ENCODE measurements around the gene NR2C2AP.

Gene NR2C2AP, protein sequence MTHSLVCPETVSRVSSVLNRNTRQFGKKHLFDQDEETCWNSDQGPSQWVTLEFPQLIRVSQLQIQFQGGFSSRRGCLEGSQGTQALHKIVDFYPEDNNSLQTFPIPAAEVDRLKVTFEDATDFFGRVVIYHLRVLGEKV

GRCh38 chr19:19203012-19203856 lies at the start of gene NR2C2AP:
NR2C2AP (minus strand) TSS chr19:19203414; CDS start chr19:19203060, 354 bp downstream.
- H3K9ac ChIP-seq (ENCODE audit: low read length) = peak within 1 kb of the TSS; percentile 38
- peaks cover 0 to 7% of the 10 kb centered on the region in 2 donors for H3K27me3 ChIP-seq (ENCODE audit: control insufficient read depth in 1 of 2, insufficient read depth in 2 of 2, low read length in 2 of 2)
- H3K36me3 ChIP-seq (ENCODE audit: insufficient read depth, low read length) = peaks cover 20% of the 10 kb centered on the region
- H3K4me3 ChIP-seq (ENCODE audit: low read depth in 1 of 2, low read length in 2 of 2) = peak within 1 kb of the TSS; percentile 65 to 82
- H3K4me1 ChIP-seq (ENCODE audit: insufficient read depth, low read length) = peaks cover 8% of the 10 kb centered on the region
- no peaks in the 10 kb centered on the region for H3K9me3 ChIP-seq (ENCODE audit: low read length)
- H3K27ac ChIP-seq (ENCODE audit: low read depth, low read length) = peak within 1 kb of the TSS; percentile 79

- peaks cover 0 to 3% of the 10 kb centered on the region in 2 donors for H3K27me3 ChIP-seq (ENCODE audit: control insufficient read depth in 1 of 2, insufficient read depth in 2 of 2, low read length in 2 of 2)
- no peak overlapping the region for H3K27ac ChIP-seq (ENCODE audit: low read depth, low read length)
- no peaks in the 10 kb centered on the region for H3K9me3 ChIP-seq (ENCODE audit: low read length)
- no peaks in the 10 kb centered on the region for H3K4me1 ChIP-seq (ENCODE audit: insufficient read depth, low read length)
- no peak overlapping the region for H3K4me3 ChIP-seq (ENCODE audit: low read depth in 1 of 2, low read length in 2 of 2)
- H3K9ac ChIP-seq (ENCODE audit: low read length) = no peak overlapping the region
- no peaks in the 10 kb centered on the region for H3K36me3 ChIP-seq (ENCODE audit: insufficient read depth, low read length)
These were observed 47.1 kb upstream of the NR2C2AP start for GRCh38 chr19:19250196-19250801.

- H3K27ac ChIP-seq (ENCODE audit: low read depth, low read length) = no peak overlapping the region
- peaks cover 0 to 9% of the 10 kb centered on the region in 2 donors for H3K27me3 ChIP-seq (ENCODE audit: control insufficient read depth in 1 of 2, insufficient read depth in 2 of 2, low read length in 2 of 2)
- no peaks in the 10 kb centered on the region for H3K36me3 ChIP-seq (ENCODE audit: insufficient read depth, low read length)
- H3K9me3 ChIP-seq (ENCODE audit: low read length) = no peaks in the 10 kb centered on the region
- no peak overlapping the region for H3K4me3 ChIP-seq (ENCODE audit: low read depth in 1 of 2, low read length in 2 of 2)
- no peak overlapping the region for H3K9ac ChIP-seq (ENCODE audit: low read length)
- no peaks in the 10 kb centered on the region for H3K4me1 ChIP-seq (ENCODE audit: insufficient read depth, low read length)
These were observed 37.3 kb upstream of the NR2C2AP start for GRCh38 chr19:19240476-19240875.

GRCh38 chr19:19239675-19240074 lies 36.5 kb upstream of the NR2C2AP start:
- H3K4me3 ChIP-seq (ENCODE audit: low read depth in 1 of 2, low read length in 2 of 2) = no peak overlapping the region
- H3K36me3 ChIP-seq (ENCODE audit: insufficient read depth, low read length) = no peaks in the 10 kb centered on the region
- peaks cover 0 to 9% of the 10 kb centered on the region in 2 donors for H3K27me3 ChIP-seq (ENCODE audit: control insufficient read depth in 1 of 2, insufficient read depth in 2 of 2, low read length in 2 of 2)
- H3K9me3 ChIP-seq (ENCODE audit: low read length) = peaks cover 2% of the 10 kb centered on the region
- H3K9ac ChIP-seq (ENCODE audit: low read length) = no peak overlapping the region
- no peak overlapping the region for H3K27ac ChIP-seq (ENCODE audit: low read depth, low read length)
- no peaks in the 10 kb centered on the region for H3K4me1 ChIP-seq (ENCODE audit: insufficient read depth, low read length)

- Histone ChIP-seq H3K9ac (ENCODE audit: low read length) (no peak overlapping the region), H3K36me3 (ENCODE audit: insufficient read depth, low read length) (no peaks in the 10 kb centered on the region), H3K27me3 (ENCODE audit: control insufficient read depth in 1 of 2, insufficient read depth in 2 of 2, low read length in 2 of 2) (peaks cover 0 to 9% of the 10 kb centered on the region in 2 donors), H3K9me3 (ENCODE audit: low read length) (peaks cover 7% of the 10 kb centered on the region), H3K4me3 (ENCODE audit: low read depth in 1 of 2, low read length in 2 of 2) (no peak overlapping the region), H3K4me1 (ENCODE audit: insufficient read depth, low read length) (no peaks in the 10 kb centered on the region), H3K27ac (ENCODE audit: low read depth, low read length) (no peak overlapping the region)
These were observed 35.1 kb upstream of the NR2C2AP start for GRCh38 chr19:19238126-19238894.

- Histone ChIP-seq H3K27me3 (ENCODE audit: control insufficient read depth in 1 of 2, insufficient read depth in 2 of 2, low read length in 2 of 2) (peaks cover 0 to 9% of the 10 kb centered on the region in 2 donors), H3K9ac (ENCODE audit: low read length) (no peak overlapping the region), H3K4me1 (ENCODE audit: insufficient read depth, low read length) (no peaks in the 10 kb centered on the region), H3K9me3 (ENCODE audit: low read length) (peaks cover 7% of the 10 kb centered on the region), H3K27ac (ENCODE audit: low read depth, low read length) (no peak overlapping the region), H3K36me3 (ENCODE audit: insufficient read depth, low read length) (no peaks in the 10 kb centered on the region), H3K4me3 (ENCODE audit: low read depth in 1 of 2, low read length in 2 of 2) (no peak overlapping the region)
These were observed 33.0 kb upstream of the NR2C2AP start for GRCh38 chr19:19236173-19236572.

- Histone ChIP-seq H3K4me1 (ENCODE audit: insufficient read depth, low read length) (no peaks in the 10 kb centered on the region), H3K27me3 (ENCODE audit: control insufficient read depth in 1 of 2, insufficient read depth in 2 of 2, low read length in 2 of 2) (no peaks in the 10 kb centered on the region), H3K4me3 (ENCODE audit: low read depth in 1 of 2, low read length in 2 of 2) (no peak overlapping the region), H3K9ac (ENCODE audit: low read length) (no peak overlapping the region), H3K9me3 (ENCODE audit: low read length) (peaks cover 7% of the 10 kb centered on the region), H3K27ac (ENCODE audit: low read depth, low read length) (no peak overlapping the region), H3K36me3 (ENCODE audit: insufficient read depth, low read length) (no peaks in the 10 kb centered on the region)
These were observed 31.1 kb upstream of the NR2C2AP start for GRCh38 chr19:19234220-19234816.

DNA sequence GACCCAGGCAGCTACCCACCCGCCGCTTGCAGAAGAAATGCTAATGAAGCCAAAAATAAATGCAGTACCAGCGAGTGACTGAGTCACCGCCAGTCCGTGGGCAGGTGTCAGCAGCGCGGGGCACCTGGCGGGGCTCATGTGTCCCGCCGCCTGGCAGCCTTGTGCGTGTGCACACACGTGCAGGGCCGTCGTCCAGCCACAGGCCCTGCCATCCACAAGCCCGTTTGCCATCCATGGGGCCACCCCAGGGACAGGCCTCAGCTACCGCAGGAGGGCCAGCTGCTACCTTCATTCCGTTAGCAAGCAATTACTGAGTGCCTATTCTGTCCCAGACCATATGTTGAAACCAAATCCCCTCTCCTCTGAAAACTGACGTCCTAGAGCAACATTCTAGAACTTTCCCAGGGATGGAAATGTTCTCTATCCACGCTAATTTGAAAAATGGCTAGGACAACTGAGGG lies 29.1 kb upstream of the NR2C2AP start:
- H3K9ac ChIP-seq (ENCODE audit: low read length) = no peak overlapping the region
- no peaks in the 10 kb centered on the region for H3K4me1 ChIP-seq (ENCODE audit: insufficient read depth, low read length)
- H3K4me3 ChIP-seq (ENCODE audit: low read depth in 1 of 2, low read length in 2 of 2) = no peak overlapping the region
- peaks cover 0 to 8% of the 10 kb centered on the region in 2 donors for H3K27me3 ChIP-seq (ENCODE audit: control insufficient read depth in 1 of 2, insufficient read depth in 2 of 2, low read length in 2 of 2)
- no peak overlapping the region for H3K27ac ChIP-seq (ENCODE audit: low read depth, low read length)
- peaks cover 7% of the 10 kb centered on the region for H3K9me3 ChIP-seq (ENCODE audit: low read length)
- H3K36me3 ChIP-seq (ENCODE audit: insufficient read depth, low read length) = no peaks in the 10 kb centered on the region

DNA sequence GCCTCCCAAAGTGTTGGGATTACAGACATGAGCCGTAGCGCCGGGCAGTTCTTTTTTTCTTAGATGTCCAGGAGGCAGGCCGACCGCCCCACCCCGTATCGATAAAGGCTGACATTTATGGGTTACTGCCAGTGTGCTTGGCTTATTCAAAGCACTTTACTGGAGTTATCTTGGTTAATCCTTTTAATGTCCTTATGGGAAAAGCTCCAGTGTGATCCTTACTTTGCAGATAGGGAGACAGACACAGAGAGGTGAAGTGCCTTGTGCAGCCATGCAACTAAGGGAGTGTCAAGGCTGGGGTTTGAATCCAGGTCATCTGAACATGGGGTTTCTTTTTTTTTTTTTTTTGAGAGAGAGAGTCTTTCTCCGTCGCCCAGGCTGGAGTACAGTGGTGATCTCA lies 27.8 kb upstream of the NR2C2AP start:
- Histone ChIP-seq H3K27ac (ENCODE audit: low read depth, low read length) (no peak overlapping the region), H3K4me1 (ENCODE audit: insufficient read depth, low read length) (no peaks in the 10 kb centered on the region), H3K36me3 (ENCODE audit: insufficient read depth, low read length) (no peaks in the 10 kb centered on the region), H3K4me3 (ENCODE audit: low read depth in 1 of 2, low read length in 2 of 2) (no peak overlapping the region), H3K27me3 (ENCODE audit: control insufficient read depth in 1 of 2, insufficient read depth in 2 of 2, low read length in 2 of 2) (peaks cover 0 to 20% of the 10 kb centered on the region in 2 donors), H3K9ac (ENCODE audit: low read length) (no peak overlapping the region), H3K9me3 (ENCODE audit: low read length) (peaks cover 7% of the 10 kb centered on the region)

DNA sequence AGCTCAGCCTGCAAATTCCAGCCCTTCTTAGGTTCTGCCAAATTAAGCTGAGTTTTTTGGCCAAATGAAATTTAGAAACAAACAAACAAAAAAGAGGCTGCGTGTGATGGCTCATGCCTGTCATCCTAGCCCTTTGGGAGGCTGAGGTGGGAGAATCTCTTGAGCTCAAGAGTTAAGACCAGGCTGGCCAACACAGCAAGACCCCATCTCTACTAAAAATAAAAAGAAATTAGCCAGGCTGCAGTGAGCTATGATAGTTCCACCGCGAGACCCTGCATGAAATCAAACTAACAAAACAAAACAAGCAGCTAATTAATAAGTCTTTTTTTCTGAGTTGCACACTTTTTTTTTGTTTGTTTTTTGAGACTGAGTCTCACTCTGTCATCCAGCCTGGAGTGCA lies 26.5 kb upstream of the NR2C2AP start:
- Histone ChIP-seq H3K9me3 (ENCODE audit: low read length) (peaks cover 5% of the 10 kb centered on the region), H3K27me3 (ENCODE audit: control insufficient read depth in 1 of 2, insufficient read depth in 2 of 2, low read length in 2 of 2) (peaks cover 10 to 33% of the 10 kb centered on the region in 2 donors), H3K4me1 (ENCODE audit: insufficient read depth, low read length) (no peaks in the 10 kb centered on the region), H3K4me3 (ENCODE audit: low read depth in 1 of 2, low read length in 2 of 2) (no peak overlapping the region), H3K36me3 (ENCODE audit: insufficient read depth, low read length) (no peaks in the 10 kb centered on the region), H3K27ac (ENCODE audit: low read depth, low read length) (no peak overlapping the region), H3K9ac (ENCODE audit: low read length) (no peak overlapping the region)

DNA sequence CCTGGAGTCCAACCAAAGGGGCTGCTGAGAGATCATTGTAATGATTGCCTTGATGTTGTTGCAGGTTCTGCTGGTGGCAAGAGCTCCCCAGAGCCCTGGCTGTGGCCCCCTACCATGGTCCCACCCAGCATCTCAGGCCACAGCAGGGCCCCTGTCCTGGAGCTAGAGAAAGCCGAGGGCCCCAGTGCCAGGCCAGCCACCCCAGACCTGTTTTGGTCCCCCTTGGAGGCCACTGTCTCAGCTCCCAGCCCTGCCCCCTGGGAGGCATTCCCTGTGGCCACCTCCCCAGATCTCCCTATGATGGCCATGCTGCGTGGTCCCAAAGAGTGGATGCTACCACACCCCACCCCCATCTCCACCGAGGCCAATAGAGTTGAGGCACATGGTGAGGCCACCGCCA lies 24.0 kb upstream of the NR2C2AP start:
- no peak overlapping the region for H3K27ac ChIP-seq (ENCODE audit: low read depth, low read length)
- no peaks in the 10 kb centered on the region for H3K36me3 ChIP-seq (ENCODE audit: insufficient read depth, low read length)
- H3K4me1 ChIP-seq (ENCODE audit: insufficient read depth, low read length) = no peaks in the 10 kb centered on the region
- H3K9ac ChIP-seq (ENCODE audit: low read length) = no peak overlapping the region
- no peak overlapping the region for H3K4me3 ChIP-seq (ENCODE audit: low read depth in 1 of 2, low read length in 2 of 2)
- peaks cover 13 to 43% of the 10 kb centered on the region in 2 donors for H3K27me3 ChIP-seq (ENCODE audit: control insufficient read depth in 1 of 2, insufficient read depth in 2 of 2, low read length in 2 of 2)
- H3K9me3 ChIP-seq (ENCODE audit: low read length) = no peaks in the 10 kb centered on the region
